Measurements from ENCODE around the gene NT5C3B.

DNA sequence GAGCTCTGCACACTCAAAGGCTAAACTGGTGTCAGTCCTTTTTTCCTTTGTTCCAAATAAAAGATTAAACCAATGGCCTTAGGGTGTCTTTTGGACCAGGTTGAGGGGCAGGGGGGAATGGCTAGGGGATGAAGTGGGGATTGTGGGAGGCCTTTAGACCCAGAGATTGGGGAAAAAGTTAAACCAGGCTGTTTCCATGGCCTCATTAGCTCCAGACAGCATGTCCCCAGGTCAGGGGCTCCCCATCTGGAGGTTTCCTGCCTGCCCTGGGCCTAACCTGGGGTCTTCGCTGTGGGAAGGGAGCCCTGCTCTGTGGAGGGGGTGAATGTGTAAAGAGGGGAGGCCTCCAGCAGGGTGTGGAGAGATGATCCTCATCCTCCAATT lies 12.9 kb downstream of the NT5C3B start:
- TF ChIP-seq, protein P1, sequence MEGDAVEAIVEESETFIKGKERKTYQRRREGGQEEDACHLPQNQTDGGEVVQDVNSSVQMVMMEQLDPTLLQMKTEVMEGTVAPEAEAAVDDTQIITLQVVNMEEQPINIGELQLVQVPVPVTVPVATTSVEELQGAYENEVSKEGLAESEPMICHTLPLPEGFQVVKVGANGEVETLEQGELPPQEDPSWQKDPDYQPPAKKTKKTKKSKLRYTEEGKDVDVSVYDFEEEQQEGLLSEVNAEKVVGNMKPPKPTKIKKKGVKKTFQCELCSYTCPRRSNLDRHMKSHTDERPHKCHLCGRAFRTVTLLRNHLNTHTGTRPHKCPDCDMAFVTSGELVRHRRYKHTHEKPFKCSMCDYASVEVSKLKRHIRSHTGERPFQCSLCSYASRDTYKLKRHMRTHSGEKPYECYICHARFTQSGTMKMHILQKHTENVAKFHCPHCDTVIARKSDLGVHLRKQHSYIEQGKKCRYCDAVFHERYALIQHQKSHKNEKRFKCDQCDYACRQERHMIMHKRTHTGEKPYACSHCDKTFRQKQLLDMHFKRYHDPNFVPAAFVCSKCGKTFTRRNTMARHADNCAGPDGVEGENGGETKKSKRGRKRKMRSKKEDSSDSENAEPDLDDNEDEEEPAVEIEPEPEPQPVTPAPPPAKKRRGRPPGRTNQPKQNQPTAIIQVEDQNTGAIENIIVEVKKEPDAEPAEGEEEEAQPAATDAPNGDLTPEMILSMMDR (IDR thresholded peaks at IDR 0.05; ENCODE audit: borderline replicate concordance, extremely low read depth, low read length, poor library complexity, severe bottlenecking), result no peak
- TF ChIP-seq EZH2 (IDR thresholded peaks at IDR 0.05; ENCODE audit: borderline replicate concordance, low read depth, low read length, severe bottlenecking), result no peak

All from DND-41 (cell line).